ENCODE measurements around the gene ACOT7. TPM values are rescaled to one million over a fixed set of nuclear protein-coding genes. Genes with fewer than 3 reads are reported as not detected.
"Not testable (repeated sequence)": the region's sequence is repeated elsewhere in the genome, so short reads cannot be mapped to it uniquely, and the experiment has no call there.

ACOT7 gene
- polyA plus RNA-seq, 1 donor = 28.8 TPM

DNA sequence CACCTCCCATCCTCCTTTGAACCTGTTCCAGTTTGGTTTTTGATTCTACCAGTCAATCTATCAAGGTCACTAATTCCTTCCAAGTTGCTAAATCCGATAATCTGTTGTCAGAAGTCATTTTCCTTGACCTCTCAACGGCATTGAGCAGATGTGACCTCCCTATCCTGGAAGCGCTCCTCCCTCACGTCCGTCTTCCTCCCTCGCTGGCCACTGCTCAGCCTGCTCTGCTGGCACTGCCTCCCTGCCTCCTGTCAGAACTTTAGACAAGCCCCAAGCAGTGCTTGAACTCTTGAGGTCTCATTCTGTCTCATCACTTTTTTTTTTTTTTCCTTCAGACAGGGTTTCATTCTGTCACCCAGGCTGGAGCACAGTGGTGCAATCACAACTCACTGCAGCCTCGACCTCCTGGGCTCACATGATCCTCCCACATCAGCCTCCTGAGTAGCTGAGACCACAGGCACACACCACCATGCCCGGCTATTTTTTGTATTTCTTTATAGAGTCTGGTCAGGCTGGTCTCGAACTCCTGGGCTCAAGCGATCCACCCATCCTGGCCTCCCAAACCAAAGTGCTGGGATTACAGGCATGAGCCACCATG, 4.4 kb upstream of the ACOT7 start:
- H3K36me3 ChIP-seq (ENCODE audit: control insufficient read depth, insufficient read depth, low read length) = no peaks in the 10 kb centered on the region
- no peaks in the 10 kb centered on the region for H3K27me3 ChIP-seq (ENCODE audit: control insufficient read depth, insufficient read depth, low read length)
- H3K9me3 ChIP-seq (ENCODE audit: control insufficient read depth, low read depth, low read length) = no peaks in the 10 kb centered on the region
- H3K27ac ChIP-seq (ENCODE audit: low read length) = no peak overlapping the region
- DNase-seq = no peak
- H3K4me3 ChIP-seq (ENCODE audit: low read length) = no peak overlapping the region
- no CpG with 5 or more reads among the region's 10 CpGs for WGBS (ENCODE audit: insufficient coverage, low lambda C conversion rate)
- peaks cover 4% of the 10 kb centered on the region for H3K4me1 ChIP-seq (ENCODE audit: control insufficient read depth, insufficient read depth, low read length)

DNA sequence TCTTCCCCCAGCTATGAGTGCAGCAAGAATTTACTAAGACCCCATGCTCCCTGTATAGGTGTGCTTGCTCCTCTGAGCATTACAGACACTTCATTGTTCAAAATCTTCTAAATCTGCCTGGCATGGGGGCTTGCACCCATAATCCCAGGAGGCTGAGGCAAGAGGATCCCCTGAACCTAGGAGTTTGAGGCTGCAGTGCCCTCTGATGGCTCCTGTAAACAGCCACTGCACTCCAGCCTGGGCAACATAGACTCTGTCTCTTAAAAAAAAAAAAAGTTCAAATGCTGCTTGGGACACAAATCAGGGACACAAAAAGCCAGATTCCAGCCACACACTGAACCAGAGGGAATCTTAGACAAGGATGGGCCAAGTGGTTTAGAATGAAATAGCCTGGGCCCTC, 3.4 kb upstream of the ACOT7 start:
- Histone ChIP-seq H3K9me3 (ENCODE audit: control insufficient read depth, low read depth, low read length) (no peaks in the 10 kb centered on the region), H3K27ac (ENCODE audit: low read length) (no peak overlapping the region), H3K27me3 (ENCODE audit: control insufficient read depth, insufficient read depth, low read length) (no peaks in the 10 kb centered on the region), H3K36me3 (ENCODE audit: control insufficient read depth, insufficient read depth, low read length) (no peaks in the 10 kb centered on the region), H3K4me3 (ENCODE audit: low read length) (no peak overlapping the region), H3K4me1 (ENCODE audit: control insufficient read depth, insufficient read depth, low read length) (peaks cover 9% of the 10 kb centered on the region)
- DNase-seq = no peak

DNA sequence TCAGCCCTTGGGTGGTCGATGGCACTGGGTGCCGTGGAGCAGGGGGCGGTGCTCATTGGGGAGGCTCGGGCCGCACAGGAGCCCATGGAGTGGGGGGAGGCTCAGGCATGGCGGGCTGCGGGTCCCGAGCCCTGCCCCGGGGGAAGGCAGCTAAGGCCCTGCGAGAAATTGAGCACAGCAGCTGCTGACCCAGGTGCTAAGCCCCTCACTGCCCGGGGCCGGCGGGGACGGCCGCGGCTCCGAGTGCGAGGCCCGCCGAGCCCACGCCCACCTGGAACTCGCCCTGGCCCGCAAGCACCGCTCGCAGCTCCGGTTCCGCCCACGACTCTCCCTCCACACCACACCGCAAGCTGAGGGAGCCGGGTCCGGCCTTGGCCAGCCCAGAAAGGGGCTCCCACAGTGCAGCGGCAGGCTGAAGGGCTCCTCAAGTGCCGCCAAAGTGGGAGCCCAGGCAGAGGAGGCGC, 2.2 kb upstream of the ACOT7 start:
- not testable (repeated sequence) for H3K36me3 ChIP-seq (ENCODE audit: control insufficient read depth, insufficient read depth, low read length)

DNA sequence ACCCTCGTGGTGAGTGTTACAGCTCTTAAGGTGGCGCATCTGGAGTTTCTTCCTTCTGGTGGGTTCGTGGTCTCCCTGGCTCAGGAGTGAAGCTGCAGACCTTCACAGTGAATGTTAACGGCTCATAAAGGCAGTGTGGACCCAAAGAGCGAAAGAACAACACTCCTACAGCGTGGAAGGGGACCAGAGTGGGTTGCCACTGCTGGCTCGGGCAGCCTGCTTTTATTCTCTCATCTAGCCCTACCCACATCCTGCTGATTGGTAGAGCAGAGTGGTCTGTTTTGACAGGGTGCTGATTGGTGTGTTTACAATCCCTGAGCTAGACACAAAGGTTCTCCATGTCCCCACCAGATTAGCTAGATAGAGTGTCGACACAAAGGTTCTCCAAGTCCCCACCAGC, 1.6 kb upstream of the ACOT7 start:
- H3K4me1 ChIP-seq (ENCODE audit: control insufficient read depth, insufficient read depth, low read length) = peaks cover 14% of the 10 kb centered on the region
- H3K27ac ChIP-seq (ENCODE audit: low read length); H3K27me3 ChIP-seq (ENCODE audit: control insufficient read depth, insufficient read depth, low read length); H3K36me3 ChIP-seq (ENCODE audit: control insufficient read depth, insufficient read depth, low read length); DNase-seq; H3K4me3 ChIP-seq (ENCODE audit: low read length); H3K9me3 ChIP-seq (ENCODE audit: control insufficient read depth, low read depth, low read length): not testable (repeated sequence)
- WGBS (ENCODE audit: insufficient coverage, low lambda C conversion rate) = no CpG with 5 or more reads among the region's 8 CpGs

More for the DNA sequence above, 2.2 kb upstream of the ACOT7 start:
- H3K27me3 ChIP-seq (ENCODE audit: control insufficient read depth, insufficient read depth, low read length); H3K9me3 ChIP-seq (ENCODE audit: control insufficient read depth, low read depth, low read length); DNase-seq; H3K4me3 ChIP-seq (ENCODE audit: low read length); H3K27ac ChIP-seq (ENCODE audit: low read length): not testable (repeated sequence)
- WGBS (ENCODE audit: insufficient coverage, low lambda C conversion rate) = no CpG with 5 or more reads among the region's 34 CpGs
- peaks cover 14% of the 10 kb centered on the region for H3K4me1 ChIP-seq (ENCODE audit: control insufficient read depth, insufficient read depth, low read length)

DNA sequence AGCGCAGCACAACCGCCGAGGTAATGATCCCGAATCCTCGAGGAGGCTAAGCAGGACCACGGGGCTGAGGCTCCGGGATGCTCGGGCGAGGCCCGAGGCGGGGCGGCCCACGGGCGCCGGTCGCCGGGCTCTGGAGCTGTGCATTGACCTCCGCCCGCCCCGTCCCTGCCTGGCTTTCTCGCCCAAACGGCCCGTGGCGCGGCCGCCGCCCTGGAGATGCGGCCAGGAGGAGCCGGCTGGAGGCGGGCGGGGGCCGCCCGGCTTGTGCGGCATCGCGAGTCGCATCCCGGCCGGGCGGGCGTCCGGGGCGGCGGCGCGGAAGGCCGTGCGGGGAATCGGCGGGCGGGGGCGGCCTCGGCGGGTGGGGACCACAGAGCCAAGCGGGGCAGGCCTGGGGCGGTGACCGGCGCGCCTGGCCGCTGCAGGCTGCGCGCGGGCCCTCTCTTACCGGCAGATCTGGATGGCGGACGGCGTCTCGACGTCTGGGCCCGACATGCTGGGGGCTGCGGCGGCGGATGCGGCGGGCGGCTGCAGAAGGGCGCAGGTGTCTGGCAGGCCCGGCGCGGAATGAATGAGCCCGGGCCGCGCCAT, 663 bp downstream of the ACOT7 start:
- WGBS (ENCODE audit: insufficient coverage, low lambda C conversion rate) = no CpG with 5 or more reads among the region's 83 CpGs

DNA sequence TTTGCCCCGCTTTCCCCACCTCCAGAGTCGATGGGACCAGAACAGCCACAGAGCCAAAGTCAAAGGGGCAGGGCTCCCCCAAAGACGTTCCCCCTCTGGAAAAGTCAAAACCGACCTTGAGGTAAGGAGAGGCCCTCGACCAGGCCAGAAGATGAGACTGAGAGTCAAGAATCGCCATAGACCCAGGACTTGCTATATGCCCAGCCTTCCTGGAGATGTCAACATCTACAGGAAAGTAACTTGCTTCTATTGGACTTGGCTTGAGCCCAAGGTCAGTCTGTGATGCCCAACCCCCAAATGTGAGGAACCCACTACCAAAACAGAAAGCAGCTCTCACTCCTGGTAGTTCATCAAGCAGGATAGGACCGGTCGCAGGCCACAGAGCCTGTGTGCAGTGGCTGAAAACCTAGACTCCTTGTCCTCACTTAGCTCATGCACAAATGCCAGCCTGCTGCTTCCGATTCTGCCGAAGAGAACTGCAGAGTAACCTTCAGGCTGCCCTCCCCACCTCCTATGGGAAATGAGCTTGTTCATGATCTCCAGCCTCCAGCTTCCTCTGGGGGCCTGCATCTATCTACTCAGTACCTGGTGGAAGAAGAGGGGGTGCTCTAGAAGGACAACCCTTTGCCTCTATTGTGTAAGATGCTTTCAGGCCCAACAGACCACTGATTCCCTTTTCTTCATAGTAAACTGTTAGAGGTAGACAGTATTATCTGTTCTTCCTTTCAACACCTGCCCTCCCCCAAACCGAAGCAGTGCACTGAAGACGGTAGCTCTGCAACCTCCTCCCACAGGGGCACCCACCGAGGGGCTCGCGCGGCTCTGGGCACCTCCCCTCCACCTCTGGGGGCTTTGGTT, 1.4 kb downstream of the ACOT7 start:
- peak in 1 of 2 donors; percentile 35 for DNase-seq
- Histone ChIP-seq H3K9me3 (ENCODE audit: control insufficient read depth, low read depth, low read length) (no peaks in the 10 kb centered on the region), H3K4me3 (ENCODE audit: low read length) (peak overlapping the region; percentile 25)

More for the DNA sequence above, 663 bp downstream of the ACOT7 start:
- DNase-seq = no peak
- Histone ChIP-seq H3K27ac (ENCODE audit: low read length) (no peak overlapping the region), H3K9me3 (ENCODE audit: control insufficient read depth, low read depth, low read length) (no peaks in the 10 kb centered on the region), H3K4me3 (ENCODE audit: low read length) (peak overlapping the region; percentile 25), H3K27me3 (ENCODE audit: control insufficient read depth, insufficient read depth, low read length) (no peaks in the 10 kb centered on the region), H3K4me1 (ENCODE audit: control insufficient read depth, insufficient read depth, low read length) (peaks cover 14% of the 10 kb centered on the region), H3K36me3 (ENCODE audit: control insufficient read depth, insufficient read depth, low read length) (peaks cover 3% of the 10 kb centered on the region)

DNA sequence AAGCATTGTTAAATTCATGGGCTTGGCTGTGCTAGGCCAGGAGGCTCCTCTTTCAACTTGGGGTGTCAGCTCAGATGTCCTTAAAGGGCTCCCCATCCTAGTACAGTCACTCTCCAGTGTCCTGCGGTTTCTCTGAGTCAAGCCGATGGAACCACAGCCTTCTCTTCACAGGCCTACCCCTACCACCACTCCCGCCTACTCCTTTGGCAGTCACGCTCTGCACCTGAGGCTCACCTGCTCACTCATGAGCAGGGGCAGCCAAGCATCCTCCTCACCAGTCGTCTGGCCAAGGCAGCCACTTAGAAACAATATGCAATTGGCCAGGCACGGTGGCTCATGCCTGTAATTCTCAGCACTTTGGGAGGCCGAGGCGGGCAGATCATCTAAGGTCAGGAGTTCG, 3.6 kb downstream of the ACOT7 start:
- WGBS (ENCODE audit: insufficient coverage, low lambda C conversion rate) = no CpG with 5 or more reads among the region's 9 CpGs
- peaks cover 14% of the 10 kb centered on the region for H3K4me1 ChIP-seq (ENCODE audit: control insufficient read depth, insufficient read depth, low read length)
- no peak overlapping the region for H3K4me3 ChIP-seq (ENCODE audit: low read length)
- H3K36me3 ChIP-seq (ENCODE audit: control insufficient read depth, insufficient read depth, low read length) = peaks cover 3% of the 10 kb centered on the region
- no peaks in the 10 kb centered on the region for H3K9me3 ChIP-seq (ENCODE audit: control insufficient read depth, low read depth, low read length)
- DNase-seq = no peak
- no peak overlapping the region for H3K27ac ChIP-seq (ENCODE audit: low read length)
- no peaks in the 10 kb centered on the region for H3K27me3 ChIP-seq (ENCODE audit: control insufficient read depth, insufficient read depth, low read length)

More for the DNA sequence above, 1.4 kb downstream of the ACOT7 start:
- H3K36me3 ChIP-seq (ENCODE audit: control insufficient read depth, insufficient read depth, low read length) = peaks cover 3% of the 10 kb centered on the region
- no CpG with 5 or more reads among the region's 16 CpGs for WGBS (ENCODE audit: insufficient coverage, low lambda C conversion rate)
- no peak overlapping the region for H3K27ac ChIP-seq (ENCODE audit: low read length)
- no peaks in the 10 kb centered on the region for H3K27me3 ChIP-seq (ENCODE audit: control insufficient read depth, insufficient read depth, low read length)
- H3K4me1 ChIP-seq (ENCODE audit: control insufficient read depth, insufficient read depth, low read length) = peaks cover 14% of the 10 kb centered on the region

DNA sequence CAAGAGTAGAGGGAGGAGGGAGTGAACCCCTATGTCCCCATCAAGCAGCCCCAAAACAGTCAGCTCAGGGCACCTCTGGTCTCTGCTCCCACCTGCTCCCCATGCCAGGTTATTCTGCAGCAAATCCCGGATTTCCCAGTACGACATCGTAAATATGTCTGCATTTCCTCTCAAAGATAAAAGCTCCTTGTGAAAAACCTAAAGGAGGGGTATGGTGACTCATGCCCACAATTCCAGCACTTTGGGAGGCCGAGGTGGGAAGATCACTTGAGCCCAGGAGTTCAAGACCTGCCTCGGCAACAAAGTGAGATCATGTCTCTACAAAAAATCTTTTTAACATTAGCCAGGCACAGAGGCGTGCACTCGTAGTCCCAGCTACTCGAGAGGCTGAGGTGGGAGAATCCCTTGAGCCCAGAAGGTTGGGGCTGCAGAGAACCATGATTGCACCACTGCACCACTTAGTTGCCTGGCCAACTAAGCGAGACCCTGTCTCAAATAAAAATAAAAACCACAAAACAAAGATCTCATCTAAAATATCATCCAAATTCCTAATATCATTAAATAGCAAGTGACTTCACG, 7.1 kb downstream of the ACOT7 start:
- no peak overlapping the region for H3K4me3 ChIP-seq (ENCODE audit: low read length)
- H3K9me3 ChIP-seq (ENCODE audit: control insufficient read depth, low read depth, low read length) = peaks cover 3% of the 10 kb centered on the region
- 100% methylated on average over 1 of the region's 10 CpGs for WGBS (ENCODE audit: insufficient coverage, low lambda C conversion rate)
- no peak for DNase-seq
- H3K27me3 ChIP-seq (ENCODE audit: control insufficient read depth, insufficient read depth, low read length) = no peaks in the 10 kb centered on the region
- peaks cover 3% of the 10 kb centered on the region for H3K36me3 ChIP-seq (ENCODE audit: control insufficient read depth, insufficient read depth, low read length)
- H3K4me1 ChIP-seq (ENCODE audit: control insufficient read depth, insufficient read depth, low read length) = no peaks in the 10 kb centered on the region
- no peak overlapping the region for H3K27ac ChIP-seq (ENCODE audit: low read length)

DNA sequence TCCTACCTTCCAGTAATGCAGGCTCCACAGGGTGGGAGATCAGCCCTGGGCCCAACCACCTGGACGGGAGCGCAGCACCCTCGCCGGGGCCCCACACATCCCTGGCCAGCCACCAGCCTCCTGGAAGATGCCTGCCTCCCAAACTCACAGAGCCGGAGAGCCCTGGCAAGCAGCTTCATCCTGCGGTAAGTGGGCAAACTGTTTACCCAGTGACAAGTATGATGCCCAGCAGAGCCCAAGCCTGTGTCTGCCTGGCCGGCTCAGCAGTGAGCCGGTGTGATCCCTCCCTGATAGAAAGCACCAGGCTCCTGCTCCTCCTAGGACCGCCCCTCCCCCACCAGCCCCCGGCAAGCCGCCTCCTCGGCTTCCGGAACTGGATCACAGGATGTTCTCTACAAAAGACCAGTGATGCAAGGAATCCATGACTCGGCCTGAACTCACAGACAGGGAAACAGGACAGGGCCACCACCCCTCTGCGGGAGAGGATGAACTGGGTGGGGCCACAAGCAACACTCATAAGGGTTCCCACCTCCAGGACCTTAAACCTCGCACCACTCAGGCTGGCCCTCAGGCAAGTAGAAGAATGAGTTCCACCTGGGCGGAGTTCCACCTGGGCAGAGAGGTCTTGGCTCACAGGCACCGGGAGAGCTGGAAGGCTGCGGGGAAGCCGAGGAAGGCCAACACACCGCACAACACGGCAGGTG, 7.9 kb downstream of the ACOT7 start:
- H3K4me3 ChIP-seq (ENCODE audit: low read length) = no peak overlapping the region
- WGBS (ENCODE audit: insufficient coverage, low lambda C conversion rate) = no CpG with 5 or more reads among the region's 22 CpGs
- H3K9me3 ChIP-seq (ENCODE audit: control insufficient read depth, low read depth, low read length) = peaks cover 3% of the 10 kb centered on the region
- DNase-seq = no peak
- no peaks in the 10 kb centered on the region for H3K27me3 ChIP-seq (ENCODE audit: control insufficient read depth, insufficient read depth, low read length)
- no peak overlapping the region for H3K27ac ChIP-seq (ENCODE audit: low read length)
- no peaks in the 10 kb centered on the region for H3K4me1 ChIP-seq (ENCODE audit: control insufficient read depth, insufficient read depth, low read length)
- peaks cover 3% of the 10 kb centered on the region for H3K36me3 ChIP-seq (ENCODE audit: control insufficient read depth, insufficient read depth, low read length)

DNA sequence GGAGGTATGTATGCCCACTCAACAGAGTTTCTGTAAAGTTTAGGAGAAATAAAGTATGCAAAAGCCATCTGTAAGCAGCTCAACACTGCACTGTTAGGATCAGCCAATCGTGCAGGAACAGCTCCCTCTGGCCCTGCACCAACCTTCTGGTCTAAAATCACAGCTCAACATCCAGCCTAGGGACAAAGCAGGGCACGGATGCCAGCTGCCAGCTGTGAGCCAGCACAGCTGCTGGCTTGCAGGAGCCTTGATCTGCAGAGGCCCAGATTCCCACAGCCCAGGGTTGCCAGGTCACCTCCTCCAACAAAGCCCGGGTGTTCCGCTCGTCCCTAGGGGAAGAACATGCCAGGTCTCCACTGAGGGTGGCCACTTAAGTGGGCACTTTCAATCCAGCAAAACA, 8.6 kb downstream of the ACOT7 start:
- DNase-seq = no peak
- WGBS (ENCODE audit: insufficient coverage, low lambda C conversion rate) = no CpG with 5 or more reads among the region's 5 CpGs
- peaks cover 1% of the 10 kb centered on the region for H3K36me3 ChIP-seq (ENCODE audit: control insufficient read depth, insufficient read depth, low read length)
- H3K4me3 ChIP-seq (ENCODE audit: low read length) = no peak overlapping the region
- no peak overlapping the region for H3K27ac ChIP-seq (ENCODE audit: low read length)
- peaks cover 3% of the 10 kb centered on the region for H3K9me3 ChIP-seq (ENCODE audit: control insufficient read depth, low read depth, low read length)
- H3K4me1 ChIP-seq (ENCODE audit: control insufficient read depth, insufficient read depth, low read length) = no peaks in the 10 kb centered on the region
- no peaks in the 10 kb centered on the region for H3K27me3 ChIP-seq (ENCODE audit: control insufficient read depth, insufficient read depth, low read length)

All from large intestine (tissue), 3 donors.